Glomerular visceral epithelial cell (primary cell): Measurements from ENCODE around the gene NHLRC1.

ENCODE experiments used
- DNase-seq: peaks from one replicate; pipeline ENCODE4 v3.0.0-alpha.2; 2016; ENCODE audit errors: extremely low spot score

Gene NHLRC1

GRCh38 chr6:18139935-18140621 is 17.6 kb upstream of the NHLRC1 start:
- DNase-seq = no peak

- DNase-seq = no peak
Observed at GRCh38 chr6:18138906-18139305, 16.4 kb upstream of the NHLRC1 start.

- no peak for DNase-seq
Observed at GRCh38 chr6:18136260-18136659, 13.8 kb upstream of the NHLRC1 start.

GRCh38 chr6:18135171-18135570 is 12.7 kb upstream of the NHLRC1 start:
- no peak for DNase-seq

- no peak for DNase-seq
Observed at GRCh38 chr6:18132346-18132745, 9.9 kb upstream of the NHLRC1 start.

GRCh38 chr6:18126121-18126520 is 3.6 kb upstream of the NHLRC1 start:
- no peak for DNase-seq

GRCh38 chr6:18121580-18122127 is 823 bp downstream of the NHLRC1 start:
- DNase-seq = no peak

- no peak for DNase-seq
Observed at GRCh38 chr6:18119236-18119635, 3.2 kb downstream of the NHLRC1 start.

GRCh38 chr6:18118330-18118729 is 4.1 kb downstream of the NHLRC1 start:
- no peak for DNase-seq

GRCh38 chr6:18117136-18117535 is 5.3 kb downstream of the NHLRC1 start:
- DNase-seq = no peak

GRCh38 chr6:18115356-18115755 is 7.1 kb downstream of the NHLRC1 start:
- DNase-seq = peak; percentile 56

- no peak for DNase-seq
Observed at GRCh38 chr6:18110162-18110561, 12.3 kb downstream of the NHLRC1 start.

GRCh38 chr6:18107061-18107460 is 15.4 kb downstream of the NHLRC1 start:
- DNase-seq = no peak

GRCh38 chr6:18102783-18103509 is 19.5 kb downstream of the NHLRC1 start:
- DNase-seq = no peak

- no peak for DNase-seq
Observed at GRCh38 chr6:18101873-18102272, 20.6 kb downstream of the NHLRC1 start.

GRCh38 chr6:18101271-18101670 is 21.2 kb downstream of the NHLRC1 start:
- peak; percentile 19 for DNase-seq

- no peak for DNase-seq
Observed at GRCh38 chr6:18100296-18100695, 22.2 kb downstream of the NHLRC1 start.

GRCh38 chr6:18099511-18099910 is 23.0 kb downstream of the NHLRC1 start:
- DNase-seq = no peak

GRCh38 chr6:18096423-18096822 is 26.1 kb downstream of the NHLRC1 start:
- no peak for DNase-seq

- no peak for DNase-seq
Observed at GRCh38 chr6:18091382-18091781, 31.1 kb downstream of the NHLRC1 start.

GRCh38 chr6:18090349-18090786 is 32.1 kb downstream of the NHLRC1 start:
- no peak for DNase-seq

- DNase-seq = no peak
Observed at GRCh38 chr6:18088419-18089296, 33.8 kb downstream of the NHLRC1 start.
